HG02970 (cell line): ENCODE data around the gene SOCS1.

Source experiments
- ATAC-seq: cut with Tn5 transposase; IDR thresholded peaks from one replicate; pipeline ENCODE4 v1.9.1; 2021; ENCODE audit warnings: mild to moderate bottlenecking, moderate library complexity, moderate number of reproducible peaks; ENCODE audit not compliant: unreplicated experiment, low FRiP score

The SOCS1 gene

GRCh38 chr16:11210260-11210659 is 45.7 kb downstream of the SOCS1 start:
- no peak for ATAC-seq

DNA sequence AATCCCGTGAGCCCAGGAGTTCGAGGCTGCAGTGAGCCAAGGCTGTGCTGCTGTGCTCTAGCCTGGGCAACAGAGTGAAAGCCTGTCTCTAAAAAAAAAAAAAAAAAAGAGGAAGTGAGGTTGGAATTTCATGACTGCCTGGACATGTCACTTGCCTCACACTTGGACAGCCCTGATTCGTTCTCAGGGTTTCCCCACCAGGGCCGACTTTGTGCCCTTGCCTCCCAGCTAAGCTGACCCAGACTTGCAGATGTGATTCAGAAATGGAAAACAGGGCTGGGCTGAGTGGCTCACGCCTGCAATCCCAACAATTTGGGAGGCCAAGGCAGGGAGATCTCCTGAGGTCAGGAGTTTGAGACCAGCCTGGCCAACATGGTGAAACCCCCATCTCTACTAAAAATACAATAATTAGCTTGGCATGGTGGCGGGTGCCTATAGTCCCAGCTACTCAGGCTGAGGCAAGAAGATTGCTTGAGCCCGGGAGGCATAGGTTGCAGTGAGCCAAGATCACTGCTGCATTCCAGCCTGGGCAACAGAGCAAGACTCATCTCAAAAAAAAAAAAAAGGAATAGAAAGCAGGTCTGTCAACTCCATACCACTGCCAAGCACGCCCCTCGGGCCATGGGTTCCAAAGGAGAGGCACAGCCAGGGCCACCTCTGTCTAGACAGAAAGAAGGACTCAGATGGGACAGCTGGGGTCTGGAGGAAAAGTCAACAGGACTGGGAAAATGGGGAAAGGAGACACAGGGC is 46.9 kb downstream of the SOCS1 start:
- ATAC-seq: no peak

GRCh38 chr16:11207646-11208045 is 48.4 kb downstream of the SOCS1 start:
- ATAC-seq: no peak

DNA sequence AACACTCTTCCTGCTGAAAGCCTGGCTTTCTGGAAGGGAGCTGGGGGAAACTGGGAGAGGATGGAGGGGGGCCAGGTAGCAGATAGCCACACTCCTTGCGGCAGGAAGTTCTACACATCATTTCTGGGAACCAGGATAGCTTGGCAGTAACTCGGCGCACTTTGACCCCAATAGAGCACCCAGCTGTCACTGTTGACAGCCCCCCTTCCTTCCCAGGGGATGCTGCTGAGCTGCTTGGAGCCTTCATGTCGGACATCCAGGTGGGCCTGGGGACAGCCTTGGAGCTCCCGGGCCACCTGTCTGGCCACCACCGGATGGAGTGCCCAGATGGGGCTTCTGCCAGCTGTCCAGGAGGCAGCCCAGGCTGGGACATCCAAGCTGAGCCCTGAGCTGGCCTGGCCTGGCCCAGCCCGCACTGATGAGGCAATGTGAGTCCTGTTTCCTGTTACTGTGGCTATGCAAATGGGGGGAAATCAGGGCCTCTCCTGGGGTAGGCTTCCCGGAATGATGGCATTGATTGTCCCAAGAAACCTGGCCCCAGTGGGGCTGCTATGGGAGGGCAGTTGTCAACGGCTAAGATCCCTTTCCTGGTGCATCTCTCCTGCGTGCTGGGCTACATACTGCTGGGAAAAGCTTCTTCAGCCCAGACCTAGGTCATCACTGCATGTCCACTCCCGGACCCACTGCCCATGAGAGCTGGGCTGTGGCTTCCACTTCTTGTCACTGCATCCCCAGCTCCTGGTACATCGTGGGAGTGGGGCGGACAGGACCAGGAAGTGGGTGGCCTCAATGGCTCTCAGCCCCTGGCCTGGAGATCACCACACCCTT is 50.0 kb downstream of the SOCS1 start:
- no peak for ATAC-seq

DNA sequence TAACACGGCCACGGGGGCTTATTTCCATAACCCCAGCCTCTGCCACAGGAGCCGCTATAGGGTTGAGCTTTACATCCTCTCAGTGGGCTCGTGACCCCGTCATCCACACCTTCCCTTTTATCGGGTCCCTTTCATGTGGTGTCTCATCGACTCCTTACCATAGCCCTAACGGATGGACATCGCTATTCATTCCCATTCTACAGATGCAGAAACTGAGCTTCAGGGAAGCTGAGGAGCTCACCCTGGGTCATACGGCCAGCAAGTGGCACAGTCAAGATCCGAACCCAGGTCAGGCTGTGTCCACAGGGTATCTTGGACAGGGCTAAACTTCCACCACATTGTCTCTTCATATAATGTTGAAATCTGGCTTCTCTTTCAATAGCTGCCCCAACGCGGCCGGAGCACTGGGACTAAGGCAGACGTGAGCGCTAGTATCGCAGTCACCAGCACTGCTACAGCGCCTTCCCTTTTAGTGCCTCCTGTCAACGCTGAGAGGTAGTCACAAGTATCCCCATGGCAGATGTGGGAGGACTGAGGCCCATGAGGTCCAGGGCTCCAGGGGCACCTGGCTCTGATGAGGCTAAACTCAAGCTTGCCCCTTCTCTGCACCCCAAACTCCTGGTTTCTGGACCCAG is 50.8 kb downstream of the SOCS1 start:
- no peak for ATAC-seq

GRCh38 chr16:11204513-11205047 is 51.4 kb downstream of the SOCS1 start:
- no peak for ATAC-seq
